ENCODE results near the gene PRKG1.
"Not testable (repeated sequence)": the region's sequence is repeated elsewhere in the genome, so short reads cannot be mapped to it uniquely, and the experiment has no call there.

PRKG1 gene

GRCh38 chr10:52020702-52021101 is 946.4 kb downstream of the PRKG1 start:
- DNase-seq (ENCODE audit: low spot score): no peak

DNA sequence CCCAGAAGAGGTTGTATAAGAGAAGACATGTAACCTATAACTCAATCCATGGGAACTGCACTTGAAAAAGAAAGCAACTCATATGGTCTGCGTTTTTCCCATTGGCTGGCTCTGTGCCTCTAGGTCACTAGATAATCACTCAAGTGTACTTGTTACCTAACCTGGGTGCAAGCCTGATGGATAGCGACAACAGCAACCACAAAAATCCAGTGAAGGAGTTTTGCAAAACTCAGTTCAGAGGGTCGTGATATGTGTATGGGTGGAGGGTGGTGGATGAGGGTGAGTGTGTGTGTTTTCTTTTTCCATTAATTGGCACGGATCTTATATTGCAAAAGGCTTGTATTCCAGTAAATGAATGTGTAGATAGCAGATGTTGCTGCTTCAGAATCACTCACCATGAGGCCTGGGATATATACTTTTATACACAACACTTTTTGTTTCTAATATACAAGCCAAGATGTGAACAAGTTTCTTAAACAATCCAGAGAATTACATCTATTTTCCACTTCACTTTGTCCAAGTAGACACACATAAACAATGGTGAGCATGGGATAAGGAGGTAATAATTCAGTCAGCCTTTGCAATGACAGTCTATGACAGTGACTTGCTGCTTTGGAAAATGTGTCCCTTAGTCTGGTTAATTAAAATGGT is 952.9 kb downstream of the PRKG1 start:
- DNase-seq (ENCODE audit: low spot score): no peak

GRCh38 chr10:52028523-52028858 is 954.2 kb downstream of the PRKG1 start:
- no peak for DNase-seq (ENCODE audit: low spot score)

GRCh38 chr10:52029628-52030027 is 955.3 kb downstream of the PRKG1 start:
- no peak for DNase-seq (ENCODE audit: low spot score)

DNA sequence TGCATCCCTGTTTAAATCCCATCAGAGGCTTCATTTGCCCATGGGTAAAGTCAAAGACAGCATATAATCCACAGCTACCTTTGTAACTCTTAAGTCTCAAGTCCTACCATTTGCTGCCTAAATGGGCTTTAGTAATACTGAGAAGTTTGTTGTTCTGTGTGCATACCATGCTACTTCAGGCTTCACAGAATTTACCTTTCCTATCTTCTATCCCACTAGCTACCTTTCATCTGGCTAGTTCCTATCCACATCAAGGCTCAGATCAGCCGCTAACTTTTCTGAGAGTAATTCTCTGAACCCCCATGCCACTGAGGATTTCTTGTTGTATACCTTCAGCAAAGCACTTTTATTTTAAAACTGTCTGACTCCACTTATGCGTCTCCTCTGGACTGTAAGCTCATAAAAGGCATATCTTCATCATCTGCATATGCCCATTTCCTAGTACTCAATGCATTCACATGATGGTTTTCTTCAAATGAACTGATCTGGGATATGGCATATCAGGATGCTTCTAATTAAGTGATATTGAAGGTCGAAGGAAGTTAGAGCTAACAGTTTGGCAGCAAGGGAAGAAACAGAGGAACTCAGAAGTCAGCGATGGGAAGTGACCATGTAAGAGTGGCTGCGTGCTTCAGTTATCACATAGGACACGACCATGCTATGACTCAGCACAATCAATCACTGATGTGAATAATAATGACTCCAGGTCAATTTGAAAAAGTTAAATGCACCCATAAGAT is 955.9 kb downstream of the PRKG1 start:
- no peak for DNase-seq (ENCODE audit: low spot score)

- DNase-seq (ENCODE audit: low spot score): no peak
Measured at GRCh38 chr10:52030975-52031374, 956.7 kb downstream of the PRKG1 start.

DNA sequence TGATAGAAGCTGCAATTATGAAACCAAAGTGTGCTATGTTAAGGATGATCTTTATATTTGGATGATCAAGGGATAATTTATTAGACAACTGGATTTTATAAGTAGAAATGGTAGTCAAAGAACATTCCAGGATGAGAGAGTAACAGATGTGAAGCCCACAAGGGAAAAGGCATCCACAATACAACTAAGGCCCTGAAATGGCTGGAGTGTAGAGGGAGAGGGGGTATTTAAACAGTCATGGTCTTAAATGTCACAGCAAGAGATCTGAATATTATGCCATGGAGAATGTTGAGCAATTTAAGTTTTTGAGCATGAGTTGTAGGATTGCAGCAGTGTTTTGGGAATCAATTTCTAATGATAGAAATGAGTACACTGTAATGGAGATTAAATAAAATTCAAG is 957.5 kb downstream of the PRKG1 start:
- no peak for DNase-seq (ENCODE audit: low spot score)

GRCh38 chr10:52032681-52033629 is 958.7 kb downstream of the PRKG1 start:
- no peak for DNase-seq (ENCODE audit: low spot score)

DNA sequence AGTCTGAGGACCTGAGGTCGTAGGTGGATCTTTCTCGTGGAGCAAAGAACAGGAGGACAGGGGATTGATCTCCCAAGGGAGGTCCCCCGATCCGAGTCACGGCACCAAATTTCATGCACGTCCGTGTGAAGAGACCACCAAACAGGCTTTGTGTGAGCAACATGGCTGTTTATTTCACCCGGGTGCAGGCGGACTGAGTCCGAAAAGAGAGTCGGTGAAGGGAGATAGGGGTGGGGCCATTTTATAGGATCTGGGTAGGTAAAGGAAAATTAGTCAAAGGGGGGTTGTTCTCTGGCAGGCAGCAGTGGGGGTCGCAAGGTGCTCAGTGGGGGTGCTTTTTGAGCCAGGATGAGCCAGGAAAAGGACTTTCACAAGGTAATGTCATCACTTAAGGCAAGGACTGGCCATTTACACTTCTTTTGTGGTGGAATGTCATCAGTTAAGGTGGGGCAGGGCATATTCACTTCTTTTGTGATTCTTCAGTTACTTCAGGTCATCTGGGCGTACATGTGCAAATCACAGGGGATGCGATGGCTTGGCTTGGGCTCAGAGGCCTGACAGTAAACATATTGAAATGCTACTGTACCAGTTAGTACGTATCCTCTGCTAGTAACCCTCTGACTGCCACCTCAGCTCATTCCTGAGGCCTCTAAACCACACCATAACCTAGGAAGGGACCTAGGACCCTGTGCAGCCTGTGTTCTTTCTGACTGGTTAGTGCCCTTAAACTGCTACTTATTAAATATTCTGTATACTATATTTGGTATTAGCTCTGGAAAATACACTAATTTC is 964.9 kb downstream of the PRKG1 start:
- not testable (repeated sequence) for DNase-seq (ENCODE audit: low spot score)

GRCh38 chr10:52040486-52040885 is 966.2 kb downstream of the PRKG1 start:
- no peak for DNase-seq (ENCODE audit: low spot score)

GRCh38 chr10:52043811-52044210 is 969.5 kb downstream of the PRKG1 start:
- DNase-seq (ENCODE audit: low spot score): no peak

DNA sequence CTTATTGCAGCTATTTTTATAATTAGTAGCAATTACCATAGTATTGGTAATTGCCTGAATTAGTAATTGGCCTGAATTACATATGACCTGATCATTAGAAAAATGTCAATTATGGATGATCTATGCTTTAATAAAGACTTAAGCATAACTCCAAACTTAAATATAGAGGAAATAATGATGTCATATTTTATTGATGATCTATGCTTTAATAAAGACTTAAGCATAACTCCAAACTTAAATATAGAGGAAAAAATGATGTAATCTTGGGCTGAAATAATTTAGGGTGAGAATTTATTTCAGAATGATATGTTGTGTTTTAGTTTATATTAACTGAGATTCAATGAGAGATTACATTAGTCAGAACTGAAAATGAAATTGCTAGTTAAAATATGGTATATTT is 973.8 kb downstream of the PRKG1 start:
- DNase-seq (ENCODE audit: low spot score): no peak

- no peak for DNase-seq (ENCODE audit: low spot score)
Measured at GRCh38 chr10:52050429-52051047, 976.3 kb downstream of the PRKG1 start.

GRCh38 chr10:52053497-52053896 is 979.2 kb downstream of the PRKG1 start:
- DNase-seq (ENCODE audit: low spot score): no peak

DNA sequence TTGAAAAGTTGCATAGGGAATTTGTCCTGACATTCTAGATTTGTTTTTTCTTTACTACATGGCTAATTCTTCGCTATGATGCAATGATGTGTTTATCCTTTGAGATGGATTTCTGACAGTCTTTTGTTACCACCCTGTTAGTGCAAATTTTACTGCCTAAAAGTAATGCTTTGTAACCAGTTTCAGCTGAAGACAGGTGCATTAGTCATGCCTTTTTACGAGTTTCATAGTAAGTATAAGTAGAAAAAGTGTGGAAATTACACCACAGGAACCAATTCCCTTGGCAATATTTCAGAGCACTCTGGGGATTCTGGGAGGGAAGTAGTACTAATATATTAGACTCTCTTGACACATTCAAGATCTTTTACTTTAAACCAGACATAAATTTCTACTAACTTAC is 982.0 kb downstream of the PRKG1 start:
- DNase-seq (ENCODE audit: low spot score): no peak

DNA sequence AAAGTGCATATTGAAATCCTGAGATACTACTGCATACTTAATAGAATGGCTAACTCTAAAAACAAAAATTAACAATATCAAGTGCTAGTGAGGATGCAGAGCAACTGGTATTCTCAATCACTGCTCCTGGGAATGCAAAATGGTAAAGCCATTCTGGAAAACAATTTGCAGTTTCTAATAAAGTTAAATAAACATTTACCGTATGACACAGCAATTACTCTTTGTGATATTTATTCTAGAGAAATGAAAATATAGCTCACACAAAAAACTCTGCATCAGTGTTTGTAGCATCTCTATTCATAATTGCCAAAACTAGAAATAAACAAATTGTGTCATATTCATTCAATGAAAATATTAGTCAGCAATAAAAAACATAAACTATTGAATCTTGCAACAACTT is 984.8 kb downstream of the PRKG1 start:
- DNase-seq (ENCODE audit: low spot score): no peak

GRCh38 chr10:52063159-52063558 is 988.9 kb downstream of the PRKG1 start:
- no peak for DNase-seq (ENCODE audit: low spot score)

DNA sequence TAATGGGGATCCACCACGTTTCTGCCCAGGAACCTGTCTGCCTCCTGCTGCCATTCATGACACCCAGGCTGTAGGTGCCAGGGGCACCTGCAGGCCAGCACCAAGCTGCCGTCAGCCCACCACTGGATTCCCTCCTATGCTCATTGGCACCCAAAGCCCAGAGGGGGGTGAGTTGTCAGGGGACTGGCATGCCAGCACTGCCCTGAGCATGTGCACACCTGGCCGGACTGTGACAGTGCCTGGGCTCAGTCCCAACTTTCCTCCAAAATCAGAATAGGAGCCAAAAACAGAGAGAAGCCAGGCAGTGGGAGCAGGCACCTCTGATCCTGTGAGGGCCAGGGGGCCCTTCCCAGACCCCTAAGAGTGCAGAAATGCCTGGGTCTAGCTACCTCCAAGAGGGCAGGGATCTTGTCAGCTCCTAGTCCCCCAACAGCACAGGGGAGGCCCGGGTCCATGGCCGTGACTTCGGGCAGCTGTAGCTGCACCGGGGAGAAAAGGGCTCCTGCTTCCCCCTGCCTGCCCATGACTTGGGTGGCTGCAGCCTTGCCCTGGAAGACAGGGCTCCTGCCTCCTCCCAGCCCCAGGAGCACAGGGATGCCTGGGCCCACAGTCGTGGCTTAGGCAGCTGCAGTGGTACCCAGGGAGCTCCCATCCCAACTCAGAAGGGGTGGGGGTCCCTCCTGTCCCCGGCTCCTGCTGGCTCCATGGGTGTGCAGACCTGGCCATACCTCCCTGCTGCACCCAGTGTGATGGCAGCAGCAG is 990.0 kb downstream of the PRKG1 start:
- DNase-seq (ENCODE audit: low spot score): no peak

DNA sequence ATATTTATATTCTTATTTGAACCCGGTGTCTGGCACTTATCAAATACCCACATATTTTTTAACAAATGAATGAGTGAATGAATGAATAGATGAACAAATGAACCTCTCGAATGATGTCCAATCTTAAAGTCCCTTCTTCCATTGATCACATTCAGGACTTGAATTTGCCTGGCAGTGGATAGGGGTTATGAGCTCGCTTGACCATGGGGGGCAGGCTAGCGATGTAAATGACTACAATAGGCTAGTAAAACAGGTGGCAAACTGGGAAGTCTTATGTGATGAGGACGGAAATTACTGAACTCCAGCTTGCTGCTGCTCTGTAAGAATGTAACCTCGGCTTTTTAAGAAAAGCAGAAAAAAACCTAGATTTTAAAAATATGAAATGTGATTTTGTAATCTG is 992.1 kb downstream of the PRKG1 start:
- DNase-seq (ENCODE audit: low spot score): no peak

DNA sequence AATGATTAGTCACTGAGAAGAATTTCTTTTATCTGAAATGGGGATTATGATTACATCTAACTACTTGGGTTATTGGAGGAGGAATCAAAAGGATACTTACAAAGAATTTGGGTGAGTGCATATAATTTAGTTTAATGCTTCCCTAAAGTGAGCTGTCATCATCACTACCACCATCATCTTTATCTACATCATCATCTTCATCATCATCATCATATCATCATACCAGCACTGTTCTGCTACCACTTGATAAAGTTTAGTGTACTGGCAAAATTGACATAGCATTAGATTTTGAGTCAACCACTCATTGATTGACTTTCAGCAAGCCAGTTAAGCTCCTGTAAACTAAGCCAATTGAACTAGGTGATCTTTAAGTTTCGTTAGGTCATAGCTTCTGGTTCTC is 994.2 kb downstream of the PRKG1 start:
- DNase-seq (ENCODE audit: low spot score): no peak

DNA sequence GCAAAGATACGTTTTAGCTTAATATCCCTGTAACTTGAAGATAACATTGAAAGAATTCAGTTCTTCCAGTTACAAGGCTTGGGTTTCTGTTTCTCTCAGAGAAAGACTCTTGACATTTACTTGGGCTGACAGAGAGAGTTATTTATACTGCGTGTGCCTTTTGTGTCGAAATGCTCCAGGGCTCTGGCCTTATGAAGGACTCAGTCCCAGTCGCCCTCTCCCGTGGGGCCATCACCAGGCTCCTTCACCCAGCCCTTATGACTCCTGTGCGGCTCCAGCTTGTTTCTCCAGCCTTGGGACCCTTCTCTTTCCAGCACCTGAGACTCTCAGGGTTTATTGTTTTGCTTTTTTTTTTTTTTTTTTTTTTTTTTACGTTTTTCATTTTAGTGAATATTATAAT is 997.5 kb downstream of the PRKG1 start:
- DNase-seq (ENCODE audit: low spot score): no peak

All from SW480 (cell line).